ENCODE results near the gene MRPS23.
A peak's percentile ranks its signal among the peaks of the same experiment; 100 is the strongest.

Gene MRPS23

GRCh38 chr17:57838453-57838852 lies 11.4 kb downstream of the MRPS23 start:
- DNase-seq = no peak

GRCh38 chr17:57835333-57835900 lies 14.4 kb downstream of the MRPS23 start:
- no peak for DNase-seq

DNA sequence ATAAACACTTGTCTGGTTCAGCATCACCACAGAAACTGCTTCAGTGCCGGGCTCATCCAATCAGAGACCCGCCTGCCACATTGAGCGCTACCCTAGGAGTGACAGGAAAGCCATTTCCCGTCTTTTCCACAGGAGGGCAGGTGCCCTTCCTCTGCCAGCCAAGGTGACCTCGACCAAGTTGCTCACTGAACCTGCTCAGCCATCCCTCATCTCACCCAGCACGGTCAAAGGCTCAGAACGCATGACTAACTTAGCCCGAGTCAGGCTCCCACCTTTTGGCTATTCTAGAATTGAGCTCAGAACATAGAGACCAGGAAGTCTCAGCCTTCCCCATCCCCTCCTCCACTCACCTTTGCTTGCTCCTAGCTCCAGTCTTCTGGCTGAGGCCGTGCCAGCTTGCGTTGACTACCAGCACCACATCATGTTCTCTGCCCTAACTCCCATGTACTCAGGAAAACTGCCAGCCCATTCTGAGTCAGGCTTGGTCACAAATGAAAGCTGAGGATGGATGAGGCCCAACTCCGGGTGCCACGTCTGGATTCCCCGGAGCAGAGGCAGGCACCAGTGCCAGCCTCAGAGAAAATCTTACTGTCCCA lies 15.6 kb downstream of the MRPS23 start:
- DNase-seq = peak in 1 of 5 experiments; percentile 49

- peak; percentile 16 to 77 (median 44) for DNase-seq
Observed at GRCh38 chr17:57833179-57833939, 16.5 kb downstream of the MRPS23 start.

GRCh38 chr17:57832314-57833178 lies 17.3 kb downstream of the MRPS23 start:
- no peak for DNase-seq

GRCh38 chr17:57830880-57831279 lies 19.0 kb downstream of the MRPS23 start:
- DNase-seq = no peak

GRCh38 chr17:57823469-57824401 lies 26.1 kb downstream of the MRPS23 start:
- no peak for DNase-seq

DNA sequence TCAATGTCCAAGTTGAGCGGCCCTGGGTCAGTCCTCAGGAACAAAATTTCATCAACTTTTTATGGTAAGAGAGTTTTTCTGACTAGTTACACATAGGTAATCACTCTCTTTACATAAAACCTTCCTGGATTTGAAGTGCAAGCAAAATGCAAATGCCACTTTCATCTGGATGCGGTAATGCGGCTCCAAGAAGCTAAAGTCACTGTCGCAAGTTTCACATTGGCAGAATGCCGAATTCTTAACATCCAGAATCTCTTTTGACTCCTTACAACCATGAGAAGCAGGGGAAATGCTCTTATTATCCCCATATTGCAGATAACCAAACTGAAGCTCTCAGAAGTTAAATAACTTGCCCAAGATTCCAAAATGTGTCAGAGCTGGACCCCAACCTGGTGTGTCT lies 30.0 kb downstream of the MRPS23 start:
- no peak for DNase-seq

DNA sequence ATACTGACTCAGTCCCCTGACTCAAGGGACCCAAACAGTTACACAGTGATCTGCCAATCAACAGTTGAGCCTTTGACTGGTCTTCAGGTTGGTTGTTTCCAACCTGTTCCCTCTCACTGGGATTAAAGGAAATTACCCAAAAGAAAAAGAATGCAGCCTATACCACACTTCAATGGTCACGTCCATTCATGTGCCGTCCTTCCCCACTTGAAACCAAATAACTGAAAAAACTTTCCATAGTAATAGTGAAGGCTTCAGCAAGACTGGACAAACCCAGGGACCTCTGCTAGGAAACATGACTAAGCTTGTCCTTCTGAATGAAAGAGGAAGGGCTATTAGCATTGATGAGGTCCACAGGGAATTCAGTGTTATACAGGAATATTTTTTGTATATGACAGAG lies 30.6 kb downstream of the MRPS23 start:
- no peak for DNase-seq

DNA sequence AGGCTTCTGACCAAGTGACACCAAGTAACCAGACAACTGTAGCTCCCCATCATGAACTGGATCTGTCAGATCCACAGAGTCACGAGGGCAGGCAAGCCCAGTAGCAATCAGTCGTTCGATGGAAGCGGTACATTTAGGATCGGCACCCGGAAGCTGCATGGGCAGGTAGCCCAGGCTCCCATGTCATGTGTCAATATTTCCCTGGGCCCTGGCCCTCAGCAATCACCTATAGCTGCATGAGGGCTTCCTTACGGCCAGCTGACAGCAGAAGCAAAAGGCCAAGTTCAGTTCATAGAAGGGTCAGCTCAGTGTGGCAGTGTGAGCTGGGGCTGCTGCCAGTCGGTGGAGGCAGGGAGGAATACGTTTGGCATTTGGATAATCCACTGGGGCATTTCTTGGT lies 31.8 kb downstream of the MRPS23 start:
- DNase-seq = no peak

DNA sequence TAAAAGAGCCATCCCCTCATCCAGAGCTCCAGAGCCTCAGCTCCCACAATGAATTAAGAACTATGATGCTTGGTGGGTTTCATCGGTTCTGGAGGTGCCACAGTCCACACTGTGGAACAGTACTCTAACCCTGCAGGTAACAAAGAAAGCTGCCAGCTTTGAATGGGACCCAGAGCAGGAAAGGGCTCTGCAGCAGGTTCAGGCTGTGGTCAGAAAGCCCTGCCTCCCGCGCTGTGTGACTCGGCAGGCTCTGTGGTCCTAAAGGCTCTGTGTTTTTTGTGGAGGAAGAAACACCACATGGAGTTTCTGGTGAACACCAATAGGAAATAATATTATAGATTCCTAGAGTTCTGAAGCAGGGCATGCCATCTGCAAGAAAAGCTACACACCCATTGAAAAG lies 32.5 kb downstream of the MRPS23 start:
- no peak for DNase-seq

DNA sequence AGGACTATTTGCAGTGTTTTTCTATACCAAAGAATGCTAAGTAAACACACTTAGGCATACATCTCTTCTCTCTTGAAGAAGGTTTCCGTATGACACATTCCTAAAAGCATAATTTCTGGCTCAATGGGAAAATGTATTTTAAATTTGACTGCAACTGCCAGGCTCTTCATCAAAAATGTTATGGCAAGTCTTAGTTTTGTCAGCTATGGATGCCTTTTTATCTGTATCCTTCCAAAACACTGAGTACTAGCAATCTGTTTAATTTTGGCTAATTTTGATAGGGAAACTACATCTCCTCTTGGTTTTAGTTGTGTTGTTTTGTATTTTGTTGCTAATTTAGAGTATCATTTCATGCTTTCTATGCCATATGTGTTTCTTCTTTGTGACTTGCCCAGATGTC lies 35.4 kb downstream of the MRPS23 start:
- DNase-seq = no peak

- DNase-seq = no peak
Observed at GRCh38 chr17:57811638-57812280, 38.1 kb downstream of the MRPS23 start.

DNA sequence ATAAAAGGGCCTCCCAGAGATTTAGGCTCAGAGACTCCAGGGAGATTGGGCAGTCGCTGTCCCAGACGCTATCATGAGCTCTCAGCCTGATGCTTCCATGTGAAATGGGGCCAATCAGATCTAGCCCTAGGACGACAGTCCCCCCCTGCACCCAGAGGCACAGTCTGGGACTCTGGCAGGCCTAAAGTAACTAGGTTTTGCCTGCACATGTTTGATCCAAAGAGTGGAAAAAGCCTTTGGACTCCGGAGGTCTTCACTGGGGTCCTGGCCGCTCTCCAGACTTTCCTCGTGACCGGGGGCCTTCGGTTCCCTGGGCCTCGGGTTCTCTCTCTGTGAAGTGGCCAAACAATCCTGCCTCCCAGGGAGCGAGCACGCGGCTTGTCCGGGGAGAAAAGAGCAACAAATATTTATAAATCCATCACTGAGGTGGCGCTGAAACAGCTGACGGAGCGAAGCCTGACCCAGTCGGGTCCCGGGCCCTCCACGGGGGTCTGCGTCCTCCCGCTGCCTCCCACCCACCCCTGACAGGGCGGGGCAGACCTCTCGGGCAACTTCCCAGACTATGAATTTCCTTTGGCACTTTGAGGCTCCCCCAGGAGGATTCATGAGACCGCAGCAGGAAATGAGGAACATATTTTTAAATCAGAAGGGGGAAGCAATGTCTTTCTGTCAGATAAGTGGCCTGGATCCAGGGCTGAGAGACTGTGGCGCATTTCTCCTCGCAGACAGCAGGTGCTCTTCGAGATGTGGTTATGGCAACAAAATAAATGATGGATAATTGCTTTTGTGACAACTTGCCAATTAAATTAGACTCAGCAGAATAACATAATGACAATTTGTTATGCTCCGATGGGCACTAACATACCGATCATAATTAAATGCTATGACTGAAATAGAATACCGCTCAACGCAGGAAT lies 38.9 kb downstream of the MRPS23 start:
- DNase-seq = no peak

DNA sequence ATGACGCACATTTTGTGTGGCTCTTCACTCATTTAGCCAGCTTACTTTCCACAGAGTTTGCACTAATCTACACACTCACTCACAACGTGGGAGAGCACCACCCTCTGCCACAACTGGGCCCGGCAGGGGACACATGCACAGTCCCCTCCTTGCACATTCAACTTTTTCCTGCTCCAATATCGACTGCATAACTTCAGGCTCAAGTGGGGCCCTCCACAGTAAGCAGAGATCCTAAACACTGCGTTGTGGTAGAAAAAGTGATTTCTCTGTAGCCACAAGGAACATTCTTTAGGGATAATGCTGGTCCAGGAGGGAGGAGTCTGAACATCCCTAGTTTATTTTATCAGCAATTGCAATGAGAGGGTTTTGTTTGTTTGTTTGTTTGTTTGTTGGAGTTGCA lies 40.0 kb downstream of the MRPS23 start:
- DNase-seq = no peak

DNA sequence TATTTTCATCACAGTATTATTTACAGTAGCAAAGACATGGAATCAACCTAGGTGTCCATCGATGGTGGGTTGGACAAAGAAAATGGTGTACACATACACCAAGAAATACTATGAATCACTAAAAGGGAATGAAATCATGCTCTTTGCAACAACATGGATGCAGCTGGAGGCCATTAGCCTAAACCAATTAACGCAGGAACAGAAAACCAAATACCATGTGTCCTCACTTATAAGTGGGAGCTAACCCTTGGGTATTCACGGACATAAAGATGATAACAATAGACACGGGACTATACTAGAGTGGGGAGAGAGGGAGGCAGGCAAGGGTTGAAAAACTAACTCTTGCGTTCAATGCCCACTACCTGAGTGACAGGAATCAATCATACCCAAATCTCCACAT lies 41.0 kb downstream of the MRPS23 start:
- DNase-seq = no peak

DNA sequence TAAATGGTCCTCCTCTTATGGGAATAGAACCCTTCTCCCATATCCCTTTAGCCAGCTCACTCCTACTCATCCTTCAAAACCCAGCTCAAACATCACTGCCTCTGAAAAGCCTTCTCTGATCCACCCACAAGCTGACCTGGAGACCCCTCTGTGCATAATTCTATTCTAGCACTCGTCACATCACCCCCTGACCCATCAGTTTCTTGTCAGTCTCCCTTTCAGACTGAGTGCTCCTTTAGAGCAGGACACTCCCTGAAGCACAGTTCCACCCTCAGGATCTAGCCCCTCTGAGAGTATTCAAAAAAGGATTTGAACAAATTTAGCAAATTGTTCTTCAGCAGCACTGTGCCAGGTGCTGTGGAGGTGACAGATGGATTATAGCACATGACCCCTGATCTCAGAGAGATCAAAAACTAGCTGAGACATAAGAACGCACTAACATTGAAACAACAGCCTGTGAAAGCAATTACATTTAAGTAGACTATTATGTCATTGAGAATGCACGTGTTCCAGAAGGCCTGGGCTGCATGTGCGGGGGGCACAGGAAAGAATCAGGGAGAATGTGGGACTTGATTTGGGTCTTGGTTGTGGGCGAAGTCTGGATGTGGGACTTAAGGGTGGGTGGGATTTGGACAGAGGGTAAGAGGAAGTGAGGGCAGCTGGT lies 43.5 kb downstream of the MRPS23 start:
- no peak for DNase-seq

DNA sequence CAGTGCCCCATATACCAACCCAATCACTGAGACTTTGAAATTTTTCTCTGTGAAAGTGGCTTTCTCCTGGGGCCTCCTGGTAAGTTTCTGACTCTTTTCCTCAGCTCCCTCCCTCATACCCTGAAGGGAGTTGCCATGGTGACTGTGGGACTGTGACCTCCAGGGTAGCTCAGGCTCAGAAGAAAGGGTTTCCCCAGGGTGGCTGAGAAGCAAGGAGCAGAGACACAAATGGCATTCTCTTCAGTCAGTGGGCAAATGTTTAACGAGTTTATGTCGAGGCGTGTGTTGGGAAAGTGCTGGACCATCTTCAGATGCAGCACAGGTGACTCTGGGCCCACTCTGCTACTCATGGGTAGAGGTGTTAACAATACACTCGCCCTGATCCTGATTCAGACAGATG lies 46.8 kb downstream of the MRPS23 start:
- DNase-seq = no peak

DNA sequence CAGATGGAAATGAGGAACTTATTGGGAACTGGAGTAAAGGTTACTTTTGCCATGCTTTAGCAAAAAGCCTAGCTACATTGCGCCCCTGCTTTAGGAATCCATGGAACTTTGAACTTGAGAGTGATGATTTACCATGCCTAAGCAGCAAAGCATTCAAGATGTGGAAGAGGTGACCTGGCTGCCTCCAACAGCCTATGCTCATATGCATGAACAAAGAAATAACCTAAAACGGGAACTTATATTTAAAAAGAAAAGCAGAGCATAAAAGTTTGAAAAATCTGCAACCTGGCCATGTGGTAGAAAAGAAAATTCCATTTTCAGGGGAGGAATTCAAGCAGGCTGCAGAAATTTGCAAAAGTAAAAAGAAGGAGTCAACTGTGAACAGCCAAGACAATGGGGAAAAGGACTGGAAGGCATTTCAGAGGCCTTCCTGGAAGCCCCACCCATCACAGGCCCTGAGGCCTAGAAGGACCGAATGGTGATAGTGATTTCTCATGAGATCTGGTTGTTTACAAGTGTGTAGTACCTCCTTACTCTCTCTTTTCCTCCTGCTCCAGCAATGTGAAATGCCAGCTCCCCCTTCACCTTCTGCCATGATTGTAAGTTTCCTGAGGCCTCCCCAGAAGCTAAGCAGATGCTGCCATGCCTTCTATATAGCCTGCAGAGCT lies 48.7 kb downstream of the MRPS23 start:
- DNase-seq = no peak
